ENCODE results near the gene UNC13B.

DNA sequence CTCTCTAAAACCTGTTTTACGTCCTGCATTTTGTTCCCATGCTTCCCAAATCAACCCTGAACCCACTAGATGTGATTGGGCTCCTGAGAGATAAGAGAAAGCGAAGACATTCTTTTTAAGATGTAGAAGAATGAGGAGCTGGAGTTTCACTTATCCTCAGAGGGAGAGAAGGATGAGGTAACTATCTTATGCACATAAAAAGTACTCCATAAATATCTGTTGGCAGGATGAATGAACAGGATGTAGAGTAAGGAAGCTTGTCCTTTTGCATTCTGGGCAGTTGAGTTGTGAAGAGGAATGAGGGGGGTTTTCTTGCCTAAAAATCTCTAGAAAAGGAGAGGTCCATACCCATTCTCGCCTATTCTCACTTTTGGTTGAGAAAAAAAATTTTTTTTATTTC, 163.2 kb downstream of the UNC13B start:
- no peak for TF ChIP-seq ELF4 (IDR thresholded peaks at IDR 0.05)
- TF ChIP-seq, protein P1, sequence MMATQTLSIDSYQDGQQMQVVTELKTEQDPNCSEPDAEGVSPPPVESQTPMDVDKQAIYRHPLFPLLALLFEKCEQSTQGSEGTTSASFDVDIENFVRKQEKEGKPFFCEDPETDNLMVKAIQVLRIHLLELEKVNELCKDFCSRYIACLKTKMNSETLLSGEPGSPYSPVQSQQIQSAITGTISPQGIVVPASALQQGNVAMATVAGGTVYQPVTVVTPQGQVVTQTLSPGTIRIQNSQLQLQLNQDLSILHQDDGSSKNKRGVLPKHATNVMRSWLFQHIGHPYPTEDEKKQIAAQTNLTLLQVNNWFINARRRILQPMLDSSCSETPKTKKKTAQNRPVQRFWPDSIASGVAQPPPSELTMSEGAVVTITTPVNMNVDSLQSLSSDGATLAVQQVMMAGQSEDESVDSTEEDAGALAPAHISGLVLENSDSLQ (IDR thresholded peaks at IDR 0.05) = no peak
- no peak for TF ChIP-seq FOXA1 (IDR thresholded peaks at IDR 0.05)
- TF ChIP-seq NFRKB (IDR thresholded peaks at IDR 0.05) = no peak
- no peak for TF ChIP-seq SP1 (IDR thresholded peaks at IDR 0.05)
- TF ChIP-seq LEF1 (IDR thresholded peaks at IDR 0.05; ENCODE audit: borderline replicate concordance) = no peak
- TF ChIP-seq FOXM1 (IDR thresholded peaks at IDR 0.05; ENCODE audit: borderline replicate concordance) = no peak
- TF ChIP-seq SUZ12 (IDR thresholded peaks at IDR 0.05) = no peak
- no peak for TF ChIP-seq ZNF384 (IDR thresholded peaks at IDR 0.05)
- TF ChIP-seq BHLHE40 (IDR thresholded peaks at IDR 0.05; ENCODE audit: borderline replicate concordance) = no peak
- TF ChIP-seq ARNT (IDR thresholded peaks at IDR 0.05) = no peak
- TF ChIP-seq HDGF (IDR thresholded peaks at IDR 0.05; ENCODE audit: borderline replicate concordance) = no peak
- no peak for TF ChIP-seq FOXK2 (IDR thresholded peaks at IDR 0.05)
- TF ChIP-seq TARDBP (IDR thresholded peaks at IDR 0.05) = no peak
